HFFc6 (cell line): Measurements from ENCODE around the gene TCF20. TPM values are rescaled to one million over a fixed set of nuclear protein-coding genes. Genes with fewer than 3 reads are reported as not detected.

Experiments used
- DNase-seq: peaks from one replicate; pipeline ENCODE4 v3.0.0-alpha.2; 2018
- H3K27ac Mint-ChIP-seq: 2 replicates; pipeline ENCODE4 v1.8.0; 2020; ENCODE audit warnings: mild to moderate bottlenecking, mixed read lengths
- H3K27me3 Mint-ChIP-seq: 2 replicates; pipeline ENCODE4 v1.8.0; 2021; ENCODE audit warnings: mild to moderate bottlenecking, moderate library complexity, mixed read lengths; ENCODE audit not compliant: insufficient read depth
- H3K36me3 Mint-ChIP-seq: 2 replicates; pipeline ENCODE4 v1.8.0; 2021; ENCODE audit warnings: low read depth, mixed read lengths
- H3K4me1 Mint-ChIP-seq: 2 replicates; pipeline ENCODE4 v1.8.0; 2020; ENCODE audit warnings: low read depth, mixed read lengths
- H3K4me3 Mint-ChIP-seq: 2 replicates; pipeline ENCODE4 v1.8.0; 2020; ENCODE audit warnings: mild to moderate bottlenecking, moderate library complexity, mixed read lengths
- H3K9me3 Mint-ChIP-seq: 2 replicates; pipeline ENCODE4 v1.8.0; 2020; ENCODE audit warnings: mild to moderate bottlenecking, mixed read lengths
- CTCF ChIP-seq: fragments of 200-600 bp; sonication (generic); IDR thresholded peaks from 2 replicates; pipeline ENCODE4 v1.5.0; 2021; ENCODE audit warnings: antibody characterized with exemption, mild to moderate bottlenecking
- long read RNA-seq: library from polyadenylated mRNA; unstranded; transcript quantifications from one replicate; pipeline ENCODE4 v2.0.0, GENCODE V29; 2019
- total RNA-seq, 6 experiments: library from RNA; stranded (reverse); fragmentation: NEBNext Ultra II Directional; extraction: Animal tissue kit (Norgen Biotek cat#: 25700); gene quantifications; 2 replicates in 1 of 6; 3 replicates in 5 of 6; pipeline ENCODE4 v1.2.3, GENCODE V29; 2021

The TCF20 gene
- 10 to 100 TPM; 26.7 to 33.4 (median 30.1) TPM for total RNA-seq
- long read RNA-seq, partial matches to known transcripts: 0 of 2 reads
- long read RNA-seq, other reads (novel, unspliced or antisense): 2 of 2 reads

GRCh38 chr22:42270510-42271190 is at the start of gene TCF20:
TCF20 (minus strand) TSS chr22:42270653; CDS start chr22:42215305, 55,348 bp downstream.
- H3K27me3 Mint-ChIP-seq: peaks cover 6% of the 10 kb centered on the region
- peak; percentile 19; the same call in 1 of the 2 replicates for TF ChIP-seq CTCF
- peak within 1 kb of the TSS; percentile 58 for H3K27ac Mint-ChIP-seq
- H3K36me3 Mint-ChIP-seq: no peaks in the 10 kb centered on the region
- no peaks in the 10 kb centered on the region for H3K9me3 Mint-ChIP-seq
- peaks cover 12% of the 10 kb centered on the region for H3K4me1 Mint-ChIP-seq
- peak within 1 kb of the TSS; percentile 93 for H3K4me3 Mint-ChIP-seq
- peak; percentile 52 for DNase-seq

GRCh38 chr22:42319386-42319785 is 48.9 kb upstream of the TCF20 start:
- Mint-ChIP-seq H3K27ac (no peak overlapping the region), H3K4me1 (peaks cover 12% of the 10 kb centered on the region; the same call in 1 of the 2 replicates), H3K36me3 (no peaks in the 10 kb centered on the region), H3K4me3 (peak overlapping the region; percentile 78; the same call in 1 of the 2 replicates), H3K9me3 (no peaks in the 10 kb centered on the region), H3K27me3 (peaks cover 25% of the 10 kb centered on the region)
- no peak for DNase-seq
- no peak for TF ChIP-seq CTCF

- TF ChIP-seq CTCF: no peak
- Mint-ChIP-seq H3K27me3 (peaks cover 22% of the 10 kb centered on the region), H3K4me1 (peaks cover 12% of the 10 kb centered on the region; the same call in 1 of the 2 replicates), H3K27ac (no peak overlapping the region), H3K4me3 (no peak overlapping the region), H3K36me3 (no peaks in the 10 kb centered on the region), H3K9me3 (no peaks in the 10 kb centered on the region)
- DNase-seq: no peak
These were observed 48.5 kb upstream of the TCF20 start for GRCh38 chr22:42318967-42319366.

- Mint-ChIP-seq H3K36me3 (no peaks in the 10 kb centered on the region), H3K9me3 (no peaks in the 10 kb centered on the region), H3K4me1 (peaks cover 12% of the 10 kb centered on the region; the same call in 1 of the 2 replicates), H3K4me3 (no peak overlapping the region), H3K27me3 (peaks cover 30% of the 10 kb centered on the region), H3K27ac (no peak overlapping the region)
- no peak for TF ChIP-seq CTCF
- DNase-seq: no peak
These were observed 47.5 kb upstream of the TCF20 start for GRCh38 chr22:42317691-42318547.

GRCh38 chr22:42317008-42317407 is 46.6 kb upstream of the TCF20 start:
- DNase-seq: no peak
- H3K4me3 Mint-ChIP-seq: no peak overlapping the region
- H3K9me3 Mint-ChIP-seq: no peaks in the 10 kb centered on the region
- H3K27ac Mint-ChIP-seq: no peak overlapping the region
- H3K4me1 Mint-ChIP-seq: peaks cover 12% of the 10 kb centered on the region; the same call in 1 of the 2 replicates
- H3K36me3 Mint-ChIP-seq: no peaks in the 10 kb centered on the region
- peaks cover 36% of the 10 kb centered on the region for H3K27me3 Mint-ChIP-seq
- no peak for TF ChIP-seq CTCF
